NCI-H1694 treated with DMSO at 0.1 percent for 48 hours (cell line): ENCODE data around the gene KYNU.

Source experiments
- DNase-seq: peaks from one replicate; lab custom pipeline; 2025; lab: John Stamatoyannopoulos, UW

Gene KYNU

DNA sequence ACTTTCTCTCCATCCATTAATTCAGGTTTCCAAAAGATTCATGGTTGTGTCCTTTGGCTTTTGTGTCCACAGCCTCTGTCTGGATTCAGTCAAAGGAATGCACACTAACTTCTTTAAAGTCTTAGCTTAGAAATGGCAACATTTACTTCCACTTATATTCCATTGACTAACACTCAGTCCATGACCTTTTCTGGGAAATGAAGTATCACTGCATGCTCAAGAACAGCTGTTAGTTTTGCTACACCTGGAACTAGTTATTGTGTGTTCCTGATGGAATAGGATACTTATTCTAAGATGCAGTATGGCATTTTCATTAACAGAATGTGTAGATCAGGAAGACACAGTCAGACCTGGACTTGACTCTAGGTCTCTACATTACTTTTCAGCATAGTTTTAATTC, 88.8 kb downstream of the KYNU start:
- DNase-seq, result no peak

- DNase-seq, result no peak
Measured at GRCh38 chr2:142967060-142967459, 89.6 kb downstream of the KYNU start.

- no peak for DNase-seq
Measured at GRCh38 chr2:142973160-142973821, 95.8 kb downstream of the KYNU start.

DNA sequence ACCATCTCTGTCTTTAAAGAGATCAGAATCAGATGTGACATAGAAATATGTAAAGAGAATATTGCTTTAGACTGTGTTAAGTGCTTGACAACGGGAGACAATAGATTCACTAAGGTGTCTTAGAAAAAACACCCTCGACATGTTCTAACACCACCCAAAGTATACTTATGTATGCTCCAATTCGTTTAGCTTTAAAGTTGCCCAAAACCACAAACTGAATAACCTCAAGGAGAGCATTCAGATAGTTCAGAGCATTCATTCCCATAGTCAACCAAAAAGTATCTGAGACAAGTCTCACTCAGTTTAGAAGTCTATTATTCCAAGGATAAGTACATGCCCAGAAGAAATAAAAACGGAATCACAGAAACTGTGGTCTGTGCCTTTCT, 96.4 kb downstream of the KYNU start:
- DNase-seq, result no peak

- no peak for DNase-seq
Measured at GRCh38 chr2:142974288-142975024, 97.0 kb downstream of the KYNU start.

- DNase-seq, result no peak
Measured at GRCh38 chr2:142975239-142975638, 97.8 kb downstream of the KYNU start.

- DNase-seq, result peak; percentile 78
Measured at GRCh38 chr2:142980246-142981068, 103.0 kb downstream of the KYNU start.

DNA sequence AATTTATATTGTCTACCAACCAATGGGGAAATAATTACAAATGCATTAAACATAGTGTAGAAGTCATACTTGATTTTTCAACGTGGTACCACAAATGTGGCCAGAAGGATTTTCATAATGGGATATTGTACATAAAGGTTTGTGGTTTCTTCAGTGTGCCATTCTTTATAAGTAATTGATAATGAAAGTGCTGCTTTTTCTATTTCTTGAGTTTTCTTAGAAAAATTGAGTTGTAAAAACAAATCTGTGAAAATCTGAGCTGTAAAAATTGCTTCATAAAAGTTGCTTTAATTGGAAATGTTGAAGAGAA, 103.6 kb downstream of the KYNU start:
- no peak for DNase-seq

DNA sequence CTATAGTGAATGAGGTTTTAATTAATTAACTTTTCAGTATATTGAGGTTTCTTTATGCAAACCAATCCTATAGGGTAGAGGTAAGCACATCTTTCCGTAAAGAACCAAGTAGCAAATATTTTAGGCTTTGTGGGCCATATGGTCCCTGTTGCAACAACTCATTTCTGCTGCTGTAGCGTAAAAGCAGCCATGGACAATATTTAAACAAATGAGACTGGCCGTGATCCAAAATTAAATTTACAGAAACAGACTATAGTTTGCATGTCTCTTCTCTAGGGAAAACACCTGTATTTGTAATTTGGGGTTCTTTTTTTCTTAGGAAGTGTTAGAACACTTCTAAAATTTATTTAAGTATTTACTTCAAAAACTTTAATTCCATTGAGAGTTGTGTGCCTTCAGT, 104.3 kb downstream of the KYNU start:
- no peak for DNase-seq

- no peak for DNase-seq
Measured at GRCh38 chr2:142983174-142983573, 105.7 kb downstream of the KYNU start.

DNA sequence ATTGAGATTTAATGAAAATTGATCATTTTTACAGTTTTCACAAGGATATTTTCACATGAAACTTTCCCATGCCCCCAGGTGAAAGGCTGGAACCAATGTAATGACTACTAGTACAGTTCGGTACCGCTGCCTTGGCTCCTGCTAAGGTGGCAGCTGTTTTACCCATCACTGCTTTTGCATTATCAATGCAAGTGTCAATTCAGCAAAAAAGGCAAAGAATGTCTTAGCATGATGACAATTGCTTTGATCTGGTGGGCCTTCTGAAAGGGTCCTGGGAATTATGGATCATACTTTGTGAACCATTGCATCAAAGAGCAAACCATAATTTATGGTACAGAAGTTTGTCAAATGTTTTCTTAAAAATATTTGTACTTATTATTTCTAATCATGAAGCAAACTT, 107.2 kb downstream of the KYNU start:
- DNase-seq, result no peak

DNA sequence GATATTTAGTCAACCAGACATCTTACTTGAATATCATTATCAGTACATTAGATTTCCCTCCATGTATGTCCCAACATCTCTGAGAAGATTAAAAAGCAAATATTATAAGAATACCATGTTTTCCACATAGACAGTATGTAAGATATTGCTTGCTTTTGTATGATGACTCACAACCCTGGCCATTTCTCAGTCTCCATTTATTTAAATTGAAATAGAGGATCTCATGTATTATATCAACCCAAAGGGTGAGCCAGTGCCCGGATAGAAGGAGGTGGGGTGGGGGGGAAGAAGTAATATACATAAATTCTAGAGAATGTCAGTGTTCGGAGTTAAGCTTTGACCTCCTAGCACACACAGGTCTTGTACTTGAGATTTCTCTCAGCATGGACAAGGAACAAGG, 109.6 kb downstream of the KYNU start:
- DNase-seq, result no peak

- DNase-seq, result peak; percentile 75
Measured at GRCh38 chr2:142989273-142990204, 112.1 kb downstream of the KYNU start.

- no peak for DNase-seq
Measured at GRCh38 chr2:142991295-142991694, 113.8 kb downstream of the KYNU start.

DNA sequence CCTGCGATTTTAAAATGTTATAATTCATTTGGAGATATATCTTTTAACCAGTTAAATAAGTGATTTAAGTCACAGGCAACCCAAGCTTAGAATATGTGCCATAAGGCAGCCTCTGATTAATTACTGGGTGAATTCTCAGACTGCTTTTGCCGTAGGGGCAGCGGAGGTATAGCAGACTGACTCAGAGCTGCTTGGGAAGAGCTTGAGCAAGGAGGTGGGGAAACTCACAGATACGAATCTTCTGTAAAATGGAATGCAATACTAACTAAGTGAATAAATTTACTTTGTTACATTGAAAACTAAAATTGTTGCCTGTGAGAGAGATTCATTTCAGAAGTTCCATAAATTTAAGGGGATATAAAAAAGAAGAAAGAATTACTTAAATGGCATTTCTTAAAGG, 115.4 kb downstream of the KYNU start:
- DNase-seq, result no peak

DNA sequence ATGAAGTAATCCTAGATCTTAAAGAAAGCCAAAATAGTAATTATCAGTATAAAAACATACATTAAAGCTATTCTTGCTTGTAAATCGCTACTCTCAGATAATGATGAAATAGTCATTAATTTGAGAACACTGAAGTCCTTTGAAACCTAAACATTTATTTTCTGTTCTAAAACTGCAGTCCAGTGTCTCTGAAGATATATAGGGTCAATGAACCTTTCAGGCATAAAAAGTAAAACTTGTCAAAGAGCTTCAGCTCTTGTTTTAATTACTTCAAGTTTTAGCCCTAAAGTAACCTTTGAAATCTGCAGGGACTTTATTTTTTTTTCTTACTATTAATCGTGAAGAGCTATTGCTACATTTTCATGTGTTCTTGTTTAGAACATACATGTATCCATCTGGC, 116.3 kb downstream of the KYNU start:
- no peak for DNase-seq

GRCh38 chr2:142994665-142995064, 117.2 kb downstream of the KYNU start:
- DNase-seq, result no peak

- DNase-seq, result no peak
Measured at GRCh38 chr2:142997231-142997630, 119.8 kb downstream of the KYNU start.

DNA sequence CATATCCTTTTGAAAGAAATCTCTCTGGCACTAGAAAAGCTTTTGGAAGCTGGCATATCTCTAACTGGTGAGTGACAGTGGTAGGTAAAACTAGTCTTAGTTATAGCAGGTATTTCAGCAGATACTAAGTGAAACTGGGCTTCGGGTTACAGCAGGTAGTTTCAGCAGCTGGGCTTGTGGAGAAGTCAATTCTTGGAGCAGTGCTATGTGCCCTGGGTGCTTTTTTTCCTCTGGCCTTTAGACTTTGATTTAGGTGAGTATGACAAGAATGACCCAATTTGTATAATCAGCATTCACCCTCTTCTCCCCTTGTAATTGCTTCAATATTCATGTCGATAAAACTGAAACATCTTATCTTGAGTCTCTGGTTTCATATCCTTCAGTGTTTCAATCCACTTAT, 123.1 kb downstream of the KYNU start:
- no peak for DNase-seq

- no peak for DNase-seq
Measured at GRCh38 chr2:143001501-143001900, 124.0 kb downstream of the KYNU start.

DNA sequence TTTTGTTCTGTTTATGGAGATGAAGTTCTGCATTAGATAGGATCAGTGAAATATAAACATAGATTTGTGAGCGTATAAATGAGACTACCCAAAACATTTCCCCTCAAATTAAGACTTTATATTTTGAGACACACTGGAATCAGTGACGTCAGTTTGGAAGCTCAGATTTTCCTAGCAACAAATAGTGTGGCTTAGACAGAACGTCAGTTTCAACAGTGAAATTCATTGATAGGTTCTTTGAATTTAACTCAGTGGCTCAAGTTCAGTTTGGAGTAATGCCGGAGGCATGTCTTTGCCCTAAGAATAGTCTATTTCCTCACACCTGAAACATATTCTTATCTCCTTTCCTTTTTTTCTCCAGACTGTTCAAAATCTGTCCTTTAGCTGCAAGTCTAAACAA, 138.2 kb downstream of the KYNU start:
- no peak for DNase-seq

GRCh38 chr2:143026411-143027054, 149.1 kb downstream of the KYNU start:
- DNase-seq, result no peak
